Subcutaneous preadipocyte (primary cell): Measurements from ENCODE around the gene ALDH9A1. TPM values are rescaled to one million over a fixed set of nuclear protein-coding genes. Genes with fewer than 3 reads are reported as not detected.

ENCODE experiments used
- total RNA-seq: library from RNA; depleted of rRNA; stranded (reverse); fragments of >200 nt; gene quantifications from 2 replicates; pipeline ENCODE4 v1.2.3, GENCODE V29; 2012

The ALDH9A1 gene
- 83.7 and 88.2 TPM in 2 replicates for total RNA-seq

DNA sequence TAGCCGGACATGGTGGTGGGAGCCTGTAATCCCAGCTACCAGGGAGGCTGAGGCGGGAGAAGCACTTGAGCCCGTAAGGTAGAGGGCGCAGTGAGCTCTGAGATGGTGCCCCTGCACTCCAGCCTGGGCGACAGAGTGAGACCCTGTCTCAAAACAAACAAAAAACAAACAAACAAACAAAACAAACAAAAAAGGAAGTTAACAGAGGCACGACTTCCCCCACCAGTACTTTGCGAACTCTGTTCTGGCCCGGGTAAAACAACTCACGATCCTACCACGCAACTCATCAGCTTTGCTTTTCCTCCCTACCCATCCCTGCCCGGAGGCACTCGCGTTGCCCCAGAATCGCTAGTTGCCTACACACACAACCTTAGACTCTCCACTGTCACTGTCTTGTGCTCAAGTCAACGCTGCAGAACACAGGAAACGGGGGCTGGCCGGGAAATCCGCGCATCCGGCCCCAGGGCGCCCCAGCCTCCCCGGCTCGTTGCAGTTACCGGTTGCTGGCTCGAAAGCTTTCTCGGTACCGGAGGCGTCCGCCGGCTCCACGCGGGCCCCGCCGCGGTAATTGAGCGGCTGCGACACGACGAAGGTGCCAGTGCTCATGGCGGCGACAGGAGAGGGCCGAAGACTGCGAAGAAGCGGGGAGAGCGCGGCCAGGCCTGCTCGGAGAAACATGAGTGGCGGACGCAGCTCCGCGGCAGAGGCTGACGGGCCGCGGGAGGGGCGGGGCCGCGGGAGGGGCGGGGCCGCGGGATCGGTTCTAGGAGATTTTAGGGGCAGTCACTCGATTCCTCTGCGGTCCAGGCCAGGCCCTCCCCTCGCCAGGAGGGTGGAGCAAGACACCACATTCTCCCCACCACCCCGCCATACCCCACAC, at the start of gene ALDH9A1:
Gene ALDH9A1 (minus strand): TSS at position 682 of the 880 bp plus-strand sequence. CDS start 4 bp downstream, at position 678.

GRCh38 chr1:165630629-165631341, 67.6 kb downstream of the ALDH9A1 start, which contains the start of gene MGST3:
MGST3 (plus strand) TSS chr1:165631234; CDS start chr1:165649848, 18,614 bp downstream.

Other genes starting within 250 kb of the ALDH9A1 start
- gene LRRC52, start 154.6 kb downstream of the ALDH9A1 start, total RNA-seq: not detected in 2 replicates
- 100 and 185 TPM in 2 replicates for gene MGST3, start 67.3 kb downstream of the ALDH9A1 start, total RNA-seq
- 66.1 and 75.0 TPM in 2 replicates for gene TMCO1, start 70.3 kb upstream of the ALDH9A1 start, total RNA-seq
- 78.3 and 105 TPM in 2 replicates for gene UCK2, start 129.1 kb upstream of the ALDH9A1 start, total RNA-seq